CD4-positive, alpha-beta T cell (primary cell): ENCODE results near the gene SMKR1. TPM values are rescaled to one million over a fixed set of nuclear protein-coding genes. Genes with fewer than 3 reads are reported as not detected.

ENCODE experiments used
- ATAC-seq: fragments of 200-7000 bp; cut with Tn5 transposase; one replicate; pipeline ENCODE4 v1.10.0; 2022; ENCODE audit warnings: mild to moderate bottlenecking; ENCODE audit not compliant: poor library complexity
- CTCF ChIA-PET: fragments of 350-600 bp; sonication (Branson Sonifier 250); formaldehyde crosslinking; loops from one replicate; lab custom pipeline; 2021; ENCODE audit warnings: antibody characterized with exemption, inconsistent platforms; lab: Charles Lee
- POLR2A ChIA-PET: fragments of 350-600 bp; sonication (Branson Sonifier 250); formaldehyde crosslinking; loops from one replicate; lab custom pipeline; 2021; ENCODE audit warnings: antibody characterized with exemption, inconsistent platforms; lab: Charles Lee
- DNase-seq, 14 experiments: peaks; one replicate each; pipeline ENCODE4 v3.0.0-alpha.2; 2013 to 2020; ENCODE audit warnings: mixed read lengths in 2 of 14
- H3K27ac ChIP-seq, 2 donors: one replicate each; pipeline versions ENCODE4 v1.5.1 to v1.7.0; 2013; ENCODE audit warnings: low read length in 2 of 2, low read depth in 1 of 2, mild to moderate bottlenecking in 1 of 2
- H3K27me3 ChIP-seq, 2 experiments: 1 replicate in 1 of 2; 2 replicates in 1 of 2; pipeline versions ENCODE4 v1.6.1 to v1.7.0; 2013; ENCODE audit warnings: low read length in 2 of 2, control low read depth in 1 of 2, mild to moderate bottlenecking in 1 of 2, moderate library complexity in 1 of 2; ENCODE audit not compliant: insufficient read depth in 2 of 2, control insufficient read depth in 1 of 2
- H3K36me3 ChIP-seq: one replicate; pipeline ENCODE4 v1.6.1; 2013; ENCODE audit warnings: low read length, control low read depth; ENCODE audit not compliant: insufficient read depth
- H3K4me1 ChIP-seq: one replicate; pipeline ENCODE4 v1.6.1; 2013; ENCODE audit warnings: low read length, control low read depth; ENCODE audit not compliant: insufficient read depth
- H3K4me3 ChIP-seq: one replicate; pipeline ENCODE4 v1.5.1; 2013; ENCODE audit warnings: mild to moderate bottlenecking, low read length, moderate library complexity
- H3K9me3 ChIP-seq, 2 experiments: 1 replicate in 1 of 2; 2 replicates in 1 of 2; pipeline versions ENCODE4 v1.6.1 to v1.7.0; 2013; ENCODE audit warnings: low read length in 2 of 2, mild to moderate bottlenecking in 2 of 2, control low read depth in 1 of 2, moderate library complexity in 1 of 2; ENCODE audit not compliant: control insufficient read depth in 1 of 2, insufficient read depth in 1 of 2
- H3K27ac Mint-ChIP-seq: one replicate; pipeline ENCODE4 v1.8.0; 2020; ENCODE audit warnings: mixed read lengths
- H3K27me3 Mint-ChIP-seq: one replicate; pipeline ENCODE4 v1.8.0; 2021; ENCODE audit warnings: mixed read lengths
- H3K36me3 Mint-ChIP-seq: one replicate; pipeline ENCODE4 v1.8.0; 2021; ENCODE audit warnings: low read depth, mixed read lengths
- H3K4me1 Mint-ChIP-seq: one replicate; pipeline ENCODE4 v1.8.0; 2021; ENCODE audit warnings: low read depth, mixed read lengths
- H3K4me3 Mint-ChIP-seq: one replicate; pipeline ENCODE4 v1.8.0; 2020; ENCODE audit warnings: mild to moderate bottlenecking, mixed read lengths
- H3K9me3 Mint-ChIP-seq: one replicate; pipeline ENCODE4 v1.8.0; 2020; ENCODE audit warnings: mixed read lengths
- intact Hi-C, 2 experiments: fragments of 100-400 bp; cut with DNase I in 1 of 2; cut with micrococcal nuclease in 1 of 2; formaldehyde crosslinking; loops; one replicate each; pipeline versions ENCODE4 v1.15.1 to v1.9.0; 2023 to 2025; cut with DNase I, micrococcal nuclease
- total RNA-seq, 174 experiments: library from RNA in 2 of 174; stranded (reverse) in 2 of 174; gene quantifications; one replicate each; pipeline ENCODE4 v1.2.3 and lab custom pipeline; 2021 to 2026
- TF ChIP-seq, protein P1 (sequence below): fragments of 200-600 bp; IDR thresholded peaks from one replicate; pipeline ENCODE4 v1.8.0; 2022; ENCODE audit warnings: antibody characterized with exemption, mild to moderate bottlenecking

The SMKR1 gene
- total RNA-seq, 2 experiments from 2014 or later = 0.22 to 0.49 TPM

GRCh38 chr7:129489491-129489890 lies 12.8 kb upstream of the SMKR1 start:
- ChIA-PET POLR2A (no interaction called here), CTCF (no interaction called here)
- Histone ChIP-seq H3K27ac (no peak overlapping the region), H3K36me3 (no peaks in the 10 kb centered on the region), H3K27me3 (no peaks in the 10 kb centered on the region), H3K4me1 (no peaks in the 10 kb centered on the region), H3K9me3 (no peaks in the 10 kb centered on the region), H3K4me3 (no peak overlapping the region)
- intact Hi-C loops = no loop called here
- TF ChIP-seq, protein P1, sequence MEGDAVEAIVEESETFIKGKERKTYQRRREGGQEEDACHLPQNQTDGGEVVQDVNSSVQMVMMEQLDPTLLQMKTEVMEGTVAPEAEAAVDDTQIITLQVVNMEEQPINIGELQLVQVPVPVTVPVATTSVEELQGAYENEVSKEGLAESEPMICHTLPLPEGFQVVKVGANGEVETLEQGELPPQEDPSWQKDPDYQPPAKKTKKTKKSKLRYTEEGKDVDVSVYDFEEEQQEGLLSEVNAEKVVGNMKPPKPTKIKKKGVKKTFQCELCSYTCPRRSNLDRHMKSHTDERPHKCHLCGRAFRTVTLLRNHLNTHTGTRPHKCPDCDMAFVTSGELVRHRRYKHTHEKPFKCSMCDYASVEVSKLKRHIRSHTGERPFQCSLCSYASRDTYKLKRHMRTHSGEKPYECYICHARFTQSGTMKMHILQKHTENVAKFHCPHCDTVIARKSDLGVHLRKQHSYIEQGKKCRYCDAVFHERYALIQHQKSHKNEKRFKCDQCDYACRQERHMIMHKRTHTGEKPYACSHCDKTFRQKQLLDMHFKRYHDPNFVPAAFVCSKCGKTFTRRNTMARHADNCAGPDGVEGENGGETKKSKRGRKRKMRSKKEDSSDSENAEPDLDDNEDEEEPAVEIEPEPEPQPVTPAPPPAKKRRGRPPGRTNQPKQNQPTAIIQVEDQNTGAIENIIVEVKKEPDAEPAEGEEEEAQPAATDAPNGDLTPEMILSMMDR = no peak
- H3K4me1 Mint-ChIP-seq = peaks cover 8% of the 10 kb centered on the region
- no peaks in the 10 kb centered on the region for H3K27me3 Mint-ChIP-seq
- H3K4me3 Mint-ChIP-seq = no peak overlapping the region
- H3K9me3 Mint-ChIP-seq = no peaks in the 10 kb centered on the region
- DNase-seq (no peak), ATAC-seq (no peak)
- H3K36me3 Mint-ChIP-seq = no peaks in the 10 kb centered on the region
- H3K27ac Mint-ChIP-seq = no peak overlapping the region

GRCh38 chr7:129492391-129492790 lies 9.9 kb upstream of the SMKR1 start:
- DNase-seq (no peak), ATAC-seq (no peak)
- Histone ChIP-seq H3K4me3 (no peak overlapping the region), H3K9me3 (no peaks in the 10 kb centered on the region), H3K4me1 (no peaks in the 10 kb centered on the region), H3K36me3 (no peaks in the 10 kb centered on the region), H3K27me3 (no peaks in the 10 kb centered on the region), H3K27ac (no peak overlapping the region)
- peaks cover 8% of the 10 kb centered on the region for H3K4me1 Mint-ChIP-seq
- TF ChIP-seq, protein P1 = no peak
- no peak overlapping the region for H3K4me3 Mint-ChIP-seq
- POLR2A ChIA-PET = no interaction called here
- CTCF ChIA-PET = no interaction called here
- H3K27ac Mint-ChIP-seq = no peak overlapping the region
- intact Hi-C loops = no loop called here
- no peaks in the 10 kb centered on the region for H3K36me3 Mint-ChIP-seq
- no peaks in the 10 kb centered on the region for H3K27me3 Mint-ChIP-seq
- H3K9me3 Mint-ChIP-seq = no peaks in the 10 kb centered on the region

- no peak overlapping the region for H3K4me3 Mint-ChIP-seq
- Histone ChIP-seq H3K27ac (no peak overlapping the region), H3K4me1 (no peaks in the 10 kb centered on the region), H3K4me3 (no peak overlapping the region), H3K36me3 (no peaks in the 10 kb centered on the region), H3K9me3 (no peaks in the 10 kb centered on the region), H3K27me3 (no peaks in the 10 kb centered on the region)
- H3K27me3 Mint-ChIP-seq = no peaks in the 10 kb centered on the region
- H3K27ac Mint-ChIP-seq = no peak overlapping the region
- H3K36me3 Mint-ChIP-seq = no peaks in the 10 kb centered on the region
- ChIA-PET CTCF (interaction anchor here (0.7 kb wide), 1 partner anchor 137 kb away, joined by 3 read pairs; no protein-coding TSS in a partner anchor), POLR2A (no interaction called here)
- peak in 3 of 14 experiments; percentile 26 to 34 (median 31) for DNase-seq
- ATAC-seq = no peak
- peaks cover 8% of the 10 kb centered on the region for H3K4me1 Mint-ChIP-seq
- TF ChIP-seq, protein P1 = no peak
- H3K9me3 Mint-ChIP-seq = no peaks in the 10 kb centered on the region
- intact Hi-C loops = no loop called here
These were observed 8.8 kb upstream of the SMKR1 start for GRCh38 chr7:129493555-129493954.
